ENCODE data around the gene SETDB2.
"Not testable (repeated sequence)": the region's sequence is repeated elsewhere in the genome, so short reads cannot be mapped to it uniquely, and the experiment has no call there.

Gene SETDB2

DNA sequence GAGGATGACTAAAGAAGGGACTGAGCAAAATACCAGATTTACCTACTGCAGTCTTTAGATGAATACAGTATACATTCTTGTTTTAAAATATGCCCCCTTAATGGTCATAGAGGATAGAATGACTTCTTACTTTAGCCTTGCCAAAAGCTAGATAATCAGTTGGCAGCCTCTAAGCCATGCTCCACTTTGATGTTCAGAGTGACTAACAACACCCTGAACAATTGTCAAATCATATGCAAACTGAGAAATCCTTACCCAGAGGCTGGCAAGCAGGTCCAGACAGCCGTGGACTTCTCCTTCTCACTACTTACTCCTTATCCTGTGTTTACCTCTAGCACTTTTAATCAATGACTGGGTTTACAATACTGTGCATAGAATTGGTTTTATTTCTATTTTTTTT lies 28.1 kb downstream of the SETDB2 start:
- no peak for FAIRE-seq

DNA sequence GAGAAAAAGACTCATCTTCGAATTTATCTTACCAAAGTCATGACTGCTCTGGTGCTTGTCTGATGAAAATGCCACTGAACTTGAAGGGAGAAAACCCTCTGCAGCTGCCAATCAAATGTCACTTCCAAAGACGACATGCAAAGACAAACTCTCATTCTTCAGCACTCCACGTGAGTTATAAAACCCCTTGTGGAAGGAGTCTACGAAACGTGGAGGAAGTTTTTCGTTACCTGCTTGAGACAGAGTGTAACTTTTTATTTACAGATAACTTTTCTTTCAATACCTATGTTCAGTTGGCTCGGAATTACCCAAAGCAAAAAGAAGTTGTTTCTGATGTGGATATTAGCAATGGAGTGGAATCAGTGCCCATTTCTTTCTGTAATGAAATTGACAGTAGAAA lies 32.5 kb downstream of the SETDB2 start:
- no peak for FAIRE-seq

DNA sequence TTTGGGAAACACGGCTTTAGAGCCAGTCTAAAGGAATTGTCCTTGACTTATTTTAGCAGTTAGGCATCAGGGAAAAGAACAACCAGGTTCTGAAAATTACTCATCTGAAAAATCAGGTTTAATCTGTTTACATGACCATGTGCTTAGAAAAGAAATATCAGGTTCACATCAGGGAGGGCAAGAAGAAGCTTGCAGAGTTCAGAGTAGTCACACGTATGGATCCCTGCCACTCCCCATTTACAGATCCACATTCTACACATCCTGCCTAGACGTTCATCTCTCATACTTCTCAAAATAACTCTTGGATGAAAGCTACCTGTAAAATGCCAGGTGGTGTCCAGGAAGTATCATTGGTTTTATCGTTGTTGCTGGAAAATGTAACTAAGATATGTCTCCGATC lies 37.7 kb downstream of the SETDB2 start:
- FAIRE-seq, result no peak

DNA sequence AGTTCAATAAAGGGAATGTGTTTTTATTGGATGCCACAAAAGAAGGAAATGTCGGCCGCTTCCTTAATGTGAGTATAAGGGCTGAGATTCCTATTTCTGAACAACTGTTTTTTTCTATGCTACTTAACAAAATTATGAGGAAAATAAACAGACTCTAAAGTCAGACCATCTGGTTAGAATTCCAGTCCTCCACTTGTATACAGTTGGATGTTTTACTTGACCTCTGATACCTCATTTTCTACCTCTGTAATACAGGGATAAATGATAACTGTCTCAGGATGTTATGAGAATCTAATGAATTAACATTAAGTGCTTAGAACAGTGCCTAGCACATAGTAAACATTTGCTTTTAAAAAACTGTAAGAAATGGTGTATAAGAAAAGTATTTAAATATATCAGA lies 44.5 kb downstream of the SETDB2 start:
- no peak for FAIRE-seq

DNA sequence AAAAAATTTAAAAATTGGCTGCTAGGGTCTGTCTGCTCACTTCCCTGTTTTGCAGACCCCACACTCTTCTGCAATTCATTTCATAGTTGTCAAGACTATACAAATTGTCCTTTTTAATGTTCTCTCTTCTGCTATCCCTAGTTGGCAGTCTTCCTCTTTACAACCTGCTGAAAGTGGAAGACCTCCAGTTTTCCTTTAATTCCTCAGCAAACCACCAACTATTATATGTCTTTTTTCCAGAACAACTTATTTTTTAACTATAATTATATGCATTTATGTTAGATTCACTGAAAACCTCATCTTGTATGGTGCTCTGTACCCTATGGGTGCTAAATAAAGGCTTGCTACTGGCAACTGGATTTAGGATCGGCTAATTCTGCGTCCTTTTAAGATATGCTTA lies 50.6 kb downstream of the SETDB2 start:
- no peak for FAIRE-seq

DNA sequence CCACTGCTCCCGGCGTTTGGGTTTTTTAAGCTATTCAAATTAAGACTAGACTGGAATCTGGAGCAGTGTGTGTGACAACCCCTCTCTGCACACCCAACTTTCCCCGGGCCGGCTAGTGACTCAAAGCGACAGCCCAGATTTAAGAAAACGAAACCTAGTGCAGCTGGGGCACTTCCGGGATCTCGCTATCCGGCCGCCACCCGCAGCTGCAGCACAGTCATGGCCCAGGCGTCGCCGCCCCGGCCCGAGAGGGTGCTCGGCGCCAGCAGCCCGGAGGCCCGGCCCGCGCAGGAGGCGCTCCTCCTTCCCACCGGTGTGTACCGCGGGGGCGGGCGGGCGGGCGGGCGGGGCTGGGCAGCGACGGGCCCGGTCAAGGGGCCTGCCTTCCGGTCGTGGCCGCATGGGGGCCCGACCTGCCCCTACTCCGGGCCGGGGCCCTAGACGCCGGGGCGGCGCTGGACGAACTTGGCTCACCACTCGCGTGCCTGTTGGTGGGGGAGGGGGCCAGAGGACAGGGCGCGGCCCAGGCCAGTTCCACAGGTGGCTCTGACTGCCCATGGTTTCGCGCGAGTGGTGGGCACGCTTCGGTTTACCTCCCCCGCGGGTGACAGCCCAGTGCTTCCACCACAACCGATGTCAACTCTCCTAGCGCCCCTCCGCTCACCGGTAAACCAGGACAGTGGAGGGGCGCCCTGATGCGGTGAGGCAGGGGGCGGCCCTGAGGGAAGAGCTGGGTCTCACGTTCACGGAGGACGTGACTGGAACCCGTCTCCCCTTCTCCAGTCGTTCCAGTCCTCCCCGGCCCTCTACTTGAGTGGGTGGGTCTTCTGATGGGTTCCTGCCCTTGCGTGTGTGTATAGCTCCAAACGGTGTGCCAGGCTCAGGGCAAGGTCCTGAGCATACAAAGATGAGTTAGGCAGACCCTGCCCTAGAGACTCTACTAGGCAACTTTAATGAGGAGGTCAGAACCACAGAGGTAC lies 52.0 kb downstream of the SETDB2 start, which contains the start of gene PHF11:
TSS of gene PHF11 (plus strand) at position 171 of the 980 bp plus-strand sequence. CDS start at position 220, 49 bp downstream.
- no peak for FAIRE-seq

DNA sequence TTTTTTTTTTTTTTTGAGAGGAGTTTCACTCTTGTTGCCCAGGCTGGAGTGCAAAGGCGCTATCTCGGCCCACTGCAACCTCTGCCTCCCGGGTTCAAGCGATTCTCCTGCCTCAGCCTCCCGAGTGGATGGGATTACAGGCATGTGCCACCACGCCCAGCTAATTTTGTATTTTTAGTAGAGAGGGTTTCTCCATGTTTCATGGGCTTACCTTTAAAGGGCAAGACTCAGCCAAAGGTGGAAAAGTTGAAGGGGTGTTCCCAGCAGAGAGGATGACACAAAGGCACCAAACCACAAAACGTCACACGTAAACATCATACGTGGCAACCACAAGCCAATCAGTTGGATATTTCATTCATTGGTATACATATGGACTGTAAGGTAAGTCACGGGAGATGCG lies 52.8 kb downstream of the SETDB2 start:
- FAIRE-seq, result not testable (repeated sequence)

DNA sequence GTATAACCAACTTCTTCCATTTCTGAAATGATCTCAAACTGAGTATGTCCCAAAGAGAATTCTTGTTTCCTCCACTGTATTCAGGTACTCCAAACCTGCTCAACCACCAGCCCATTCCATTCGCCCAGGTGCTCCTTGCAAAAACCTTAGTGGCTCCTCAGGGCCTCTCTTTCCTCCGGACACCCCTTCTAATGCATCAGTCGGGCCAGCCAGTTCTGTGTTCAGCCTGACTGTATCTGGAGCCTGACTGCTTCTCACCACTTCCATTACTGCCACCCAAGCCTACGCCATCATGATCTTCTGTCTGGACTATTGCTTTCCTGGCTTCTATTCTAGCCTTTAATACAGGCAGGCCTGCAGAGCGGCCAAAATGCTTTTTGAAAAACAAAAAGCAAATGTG lies 53.2 kb downstream of the SETDB2 start:
- FAIRE-seq, result no peak

DNA sequence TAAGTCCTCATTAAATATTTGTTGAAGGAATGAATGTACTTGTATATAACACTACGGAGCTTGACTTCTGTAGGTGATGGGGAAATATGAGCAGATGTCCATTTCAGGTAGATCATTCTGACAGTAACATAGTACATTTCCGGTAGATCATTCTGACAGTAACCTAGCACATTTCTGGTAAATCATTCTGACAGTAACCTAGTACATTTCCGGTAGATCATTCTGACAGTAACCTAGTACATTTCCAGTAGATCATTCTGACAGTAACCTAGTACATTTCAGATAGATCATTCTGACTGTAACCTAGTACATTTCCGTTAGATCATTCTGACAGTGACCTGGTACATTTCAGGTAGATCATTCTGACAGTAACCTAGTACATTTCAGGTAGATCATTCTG lies 54.1 kb downstream of the SETDB2 start:
- FAIRE-seq, result no peak

DNA sequence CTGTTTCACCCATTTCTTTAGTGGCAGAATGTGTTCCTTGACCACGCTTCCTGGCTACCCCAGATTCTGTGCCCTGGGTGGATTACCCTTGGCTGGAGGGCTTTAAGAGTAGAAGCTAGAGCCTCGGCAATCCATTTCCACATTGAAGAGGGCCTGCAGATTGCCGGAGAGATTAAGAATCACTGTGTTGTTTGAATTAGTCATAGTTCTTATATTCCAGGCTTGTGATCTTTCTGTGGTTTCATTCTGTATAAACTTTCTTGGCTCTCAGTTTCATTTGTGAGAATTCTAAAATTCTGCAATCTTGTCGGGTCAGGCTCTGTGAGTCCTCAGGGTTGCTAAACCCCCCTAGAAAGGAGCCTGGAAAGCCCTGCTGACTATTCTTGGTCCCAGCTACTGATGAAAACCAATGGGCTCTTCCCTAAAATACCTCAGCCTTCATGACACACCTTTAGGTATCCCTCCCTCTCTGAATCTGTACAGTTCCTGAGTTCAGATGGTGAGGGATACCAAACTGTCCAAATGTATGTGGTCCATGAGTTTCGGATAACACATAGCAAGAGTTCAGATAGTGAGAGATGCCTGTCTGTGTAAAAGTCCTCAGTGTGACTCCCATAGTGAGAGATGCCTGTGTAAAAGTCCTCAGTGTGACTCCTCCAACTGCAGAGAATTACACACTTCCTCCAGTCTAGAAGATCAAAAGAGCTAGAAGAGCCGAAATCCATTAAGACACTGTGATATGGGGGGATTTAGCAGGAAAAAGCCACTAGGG lies 56.0 kb downstream of the SETDB2 start:
- FAIRE-seq, result no peak

DNA sequence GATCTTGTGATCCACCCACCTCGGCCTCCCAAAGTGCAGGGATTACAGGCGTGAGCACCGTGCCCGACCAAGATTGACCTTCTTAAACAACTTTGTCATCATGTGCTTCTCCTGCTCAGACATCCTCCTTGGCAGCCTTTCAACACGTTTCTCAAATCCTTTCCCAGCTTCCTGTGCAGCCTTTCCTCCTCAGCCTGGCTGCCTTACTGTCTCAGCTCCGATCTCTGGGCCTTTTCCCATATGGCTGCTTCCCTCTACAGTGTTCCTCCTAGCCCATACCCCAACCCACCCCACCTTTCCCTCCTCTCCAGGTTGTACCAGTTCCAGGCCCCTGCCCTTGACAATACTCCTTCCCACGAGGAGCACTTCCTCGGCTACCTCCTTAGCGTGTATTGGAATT lies 58.9 kb downstream of the SETDB2 start:
- FAIRE-seq, result no peak

DNA sequence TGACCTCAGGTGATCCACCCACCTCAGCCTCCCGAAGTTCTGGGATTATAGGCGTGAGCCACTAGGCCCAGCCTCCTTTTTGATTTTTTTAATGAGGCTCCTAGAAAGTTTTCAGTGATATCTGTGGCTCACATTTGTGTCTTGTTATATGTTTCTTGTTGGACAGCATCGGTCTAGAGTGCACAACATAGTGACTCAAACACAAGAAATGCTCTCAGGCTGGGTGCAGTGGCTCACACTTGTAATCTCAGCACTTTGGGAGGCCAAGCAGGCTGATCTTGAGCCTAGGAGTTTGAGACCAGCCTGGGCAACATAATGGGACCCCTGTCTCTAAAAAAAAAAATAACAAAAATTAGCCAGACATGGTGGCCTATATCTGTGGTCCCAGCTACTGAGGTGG lies 59.9 kb downstream of the SETDB2 start:
- no peak for FAIRE-seq

DNA sequence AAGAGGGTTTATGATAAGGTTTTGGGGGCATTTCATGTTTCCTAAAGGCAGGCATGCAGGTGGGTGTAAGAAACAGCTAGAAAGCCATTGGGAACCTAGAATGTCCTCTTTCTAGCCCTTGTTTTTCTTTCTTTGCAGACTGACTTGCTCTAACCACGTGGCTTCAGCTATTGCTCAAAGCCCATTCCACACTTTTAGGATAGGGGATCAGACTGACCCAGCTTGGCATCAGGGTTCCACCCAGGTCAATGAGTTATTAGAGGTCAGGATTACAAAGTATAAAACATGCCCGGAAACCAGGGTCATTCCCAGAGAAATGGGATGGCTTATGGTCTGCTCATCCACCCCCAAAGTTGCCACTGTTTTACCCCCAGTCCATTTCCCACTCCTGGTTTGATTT lies 68.5 kb downstream of the SETDB2 start:
- no peak for FAIRE-seq

DNA sequence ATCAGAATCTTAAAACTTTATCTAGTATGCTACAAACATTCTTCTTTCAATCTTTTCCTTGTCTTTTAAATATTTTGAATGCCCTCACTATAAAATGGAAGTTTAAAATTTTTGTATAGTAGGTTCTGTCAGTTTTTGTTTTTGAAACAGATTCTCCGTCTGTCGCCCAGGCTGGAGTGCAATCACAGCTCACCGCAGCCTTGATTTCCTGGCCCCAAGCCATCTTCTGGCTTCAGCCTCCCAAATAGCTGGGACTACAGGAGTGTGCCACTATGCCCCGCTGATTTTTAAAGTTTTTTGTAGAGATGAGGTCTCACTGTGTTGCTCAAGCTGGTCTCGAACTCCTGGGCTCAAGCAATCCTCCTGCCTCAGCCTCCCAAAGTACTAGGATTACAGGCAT lies 72.4 kb downstream of the SETDB2 start:
- FAIRE-seq, result no peak

DNA sequence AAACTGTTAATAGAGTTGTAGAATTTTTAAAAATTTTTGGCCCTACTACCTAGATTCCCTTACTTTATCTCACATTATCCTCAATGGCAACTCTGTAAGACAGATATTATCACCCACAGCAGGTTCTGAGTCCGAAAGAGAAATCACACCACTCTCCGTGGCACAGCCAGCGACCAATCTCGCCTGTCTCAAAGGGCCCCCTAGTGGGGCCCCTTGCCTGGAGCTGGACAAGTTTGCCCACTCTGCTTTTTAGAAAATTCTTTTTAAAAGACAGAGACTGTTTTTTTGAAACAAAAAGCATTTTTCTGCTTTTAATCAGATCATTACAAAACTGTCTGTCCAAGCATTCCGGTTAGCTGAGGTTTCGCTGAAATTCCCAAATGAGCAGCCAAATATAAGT lies 73.4 kb downstream of the SETDB2 start:
- no peak for FAIRE-seq

DNA sequence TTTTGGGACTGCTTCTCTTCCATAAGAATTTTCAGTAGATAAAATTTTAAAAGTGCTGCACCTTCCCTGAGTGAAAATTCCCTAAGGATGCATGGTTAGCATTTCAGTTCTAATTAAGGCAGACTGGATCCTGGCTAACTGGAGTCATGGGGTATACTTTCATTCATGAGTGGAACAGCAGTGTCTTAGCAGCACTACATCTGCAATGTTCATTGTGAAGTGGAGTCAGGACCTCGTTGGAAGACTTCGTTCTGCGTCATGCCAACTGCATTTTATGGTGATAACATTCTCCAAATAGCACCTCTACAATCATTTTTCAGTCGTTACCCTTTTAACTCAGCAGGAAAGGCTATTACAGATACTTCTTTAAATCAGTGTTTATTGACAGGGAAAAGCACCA lies 77.2 kb downstream of the SETDB2 start:
- FAIRE-seq, result no peak

DNA sequence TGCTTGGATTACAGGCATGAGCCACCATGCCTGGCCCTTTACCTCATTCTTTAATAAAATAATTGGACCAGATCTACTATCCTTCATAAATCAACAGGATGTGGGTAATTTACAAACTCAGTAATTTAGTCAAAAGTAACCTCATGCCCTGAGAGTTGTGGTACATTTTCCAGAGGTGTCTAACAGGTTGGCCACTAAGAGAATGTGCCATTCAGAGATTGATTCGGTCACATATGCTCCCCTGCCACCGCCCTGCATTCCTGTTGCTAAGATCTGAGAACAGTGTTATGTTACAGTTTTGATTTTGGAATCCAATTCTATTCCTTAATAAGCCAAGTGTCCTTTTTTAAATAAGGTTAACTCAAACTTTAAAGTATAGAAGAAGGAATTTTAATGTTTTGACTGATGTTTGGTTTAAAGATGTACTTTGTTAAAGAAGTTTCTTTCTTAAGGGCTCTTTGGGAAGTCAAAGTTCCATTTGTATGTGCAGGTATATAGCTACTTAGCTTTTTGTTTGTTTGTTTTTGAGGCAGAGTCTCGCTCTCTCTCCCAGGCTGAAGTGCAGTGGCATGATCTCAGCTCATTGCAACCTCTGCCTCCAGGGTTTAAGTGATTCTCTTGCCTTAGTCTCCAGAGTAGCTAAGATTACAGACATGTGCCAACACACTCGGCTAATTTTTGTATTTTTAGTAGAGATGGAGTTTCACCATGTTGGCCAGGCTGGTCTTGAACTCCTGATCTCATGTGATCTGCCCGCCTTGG lies 80.8 kb downstream of the SETDB2 start:
- FAIRE-seq, result no peak

DNA sequence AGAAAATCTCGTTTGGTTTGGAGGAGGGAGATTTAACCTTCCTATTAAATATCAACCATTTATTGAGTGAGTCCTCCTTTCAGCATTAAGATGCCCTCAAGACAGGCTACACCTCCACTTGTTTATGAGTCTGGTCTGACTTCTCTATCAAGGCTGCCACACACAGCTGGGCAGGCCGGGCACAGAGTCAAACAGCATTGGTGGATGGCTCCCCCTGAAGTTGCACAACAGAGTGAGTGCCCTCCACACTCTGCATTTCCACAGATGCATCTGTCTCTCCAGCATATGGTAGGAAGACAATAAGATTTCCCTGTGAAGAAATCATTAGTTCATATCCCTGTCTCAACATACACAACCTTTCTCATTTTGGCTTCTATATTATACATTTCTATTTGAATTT lies 83.0 kb downstream of the SETDB2 start:
- no peak for FAIRE-seq

DNA sequence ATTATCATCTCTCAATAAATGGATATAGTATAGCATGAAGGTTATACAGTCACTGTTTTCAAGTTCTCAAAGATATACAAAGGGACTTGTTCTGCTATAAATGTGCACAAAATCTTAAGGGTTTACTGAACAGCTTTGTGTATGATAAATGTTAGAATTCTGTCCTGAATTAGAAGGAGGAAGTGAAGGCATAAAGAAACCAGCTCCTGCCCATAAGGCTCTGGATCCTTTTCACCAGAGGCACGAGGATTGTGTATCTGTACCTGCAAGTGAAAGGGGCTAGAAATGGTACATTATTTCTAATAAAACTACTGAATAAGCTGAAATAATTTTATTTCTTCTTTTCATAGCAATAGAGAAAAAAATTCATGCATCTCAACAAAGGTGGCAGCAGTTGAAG lies 84.1 kb downstream of the SETDB2 start:
- FAIRE-seq, result no peak

DNA sequence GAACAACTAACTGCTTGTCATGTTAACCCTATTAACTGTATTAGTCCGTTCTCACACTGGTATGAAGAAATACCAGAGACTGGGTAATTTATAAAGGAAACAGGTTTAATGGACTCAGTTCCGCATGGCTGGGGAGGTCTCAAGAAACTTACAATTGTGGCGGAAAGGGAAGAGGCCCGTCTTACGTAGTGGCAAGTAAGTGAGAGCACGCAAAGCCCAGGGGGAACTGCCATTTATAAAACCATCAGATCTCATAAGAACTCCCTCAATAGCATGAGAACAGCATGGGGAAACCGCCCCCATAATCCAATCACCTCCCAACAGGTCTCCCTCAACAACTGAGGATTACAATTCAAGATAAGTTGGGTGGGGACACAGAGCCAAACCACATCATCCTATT lies 86.4 kb downstream of the SETDB2 start:
- no peak for FAIRE-seq

DNA sequence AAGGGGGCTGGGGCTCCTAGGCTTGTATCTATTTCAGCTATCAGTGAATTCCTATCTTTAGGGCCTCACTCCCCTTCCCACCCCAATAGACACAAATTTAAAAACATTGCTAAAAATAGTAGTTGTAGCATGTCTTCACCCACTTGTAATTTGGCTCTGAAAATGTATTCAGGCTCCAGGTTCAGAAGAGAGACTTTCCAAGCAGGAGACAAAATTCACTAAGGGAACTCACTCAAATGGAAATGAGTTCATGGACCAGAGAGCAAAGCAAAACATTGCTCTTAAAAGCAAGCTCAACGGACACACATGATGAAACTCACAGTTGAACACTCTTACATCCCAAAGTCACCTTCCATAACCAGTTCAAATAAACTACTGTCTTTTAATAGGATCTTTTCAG lies 88.5 kb downstream of the SETDB2 start:
- no peak for FAIRE-seq

DNA sequence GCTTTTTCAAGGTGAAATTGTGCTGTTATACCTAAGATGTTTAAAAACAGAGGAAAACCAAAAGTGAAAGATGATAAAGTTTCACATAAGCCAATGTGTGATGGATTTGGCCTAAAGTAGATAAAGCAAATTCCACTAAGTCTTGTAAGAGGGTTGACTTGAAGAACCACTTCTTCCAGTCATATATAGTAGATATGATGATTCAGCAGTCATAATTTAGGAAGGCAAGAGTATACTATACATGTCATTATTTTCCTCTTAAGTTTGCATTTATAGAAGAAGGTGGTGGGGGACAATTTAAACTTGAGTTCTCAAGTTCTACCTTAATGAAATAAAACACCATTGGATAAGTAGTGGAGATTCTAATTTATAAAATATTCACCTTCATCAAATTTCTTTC lies 88.9 kb downstream of the SETDB2 start:
- FAIRE-seq, result no peak

DNA sequence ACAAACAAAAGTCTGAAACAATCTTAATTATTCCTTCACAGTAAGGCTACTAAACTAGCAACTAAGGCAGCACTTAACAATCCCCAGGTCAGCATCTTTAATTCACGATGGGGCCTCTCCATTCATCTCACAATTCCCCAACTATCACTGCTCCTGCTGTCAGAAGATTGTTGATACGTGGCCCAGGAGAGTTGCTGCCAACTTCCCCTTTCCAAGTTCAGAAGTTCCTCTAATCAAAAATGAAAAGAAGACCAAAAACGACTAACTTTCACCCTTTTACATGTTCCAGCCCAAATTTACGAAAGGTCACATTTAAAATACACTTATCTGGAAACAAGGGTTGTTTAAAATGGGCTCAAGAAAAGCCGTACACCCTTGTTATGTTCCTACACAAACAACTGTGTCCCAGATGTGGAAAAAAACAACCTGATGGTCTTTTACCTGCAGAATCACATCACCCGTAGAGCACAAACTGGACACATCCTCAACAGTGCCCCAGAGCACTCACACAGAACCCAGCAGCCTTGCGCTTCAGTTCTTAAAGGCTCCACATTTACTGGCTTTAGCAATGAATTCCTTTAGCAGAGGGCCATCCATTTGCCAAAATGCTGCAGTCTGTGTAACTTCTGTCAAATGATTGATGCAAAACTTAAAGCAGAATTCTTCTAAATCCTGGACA lies 89.7 kb downstream of the SETDB2 start:
- no peak for FAIRE-seq

Measured in G401.6 (cell line).